Measurements from ENCODE around the gene ZNF507.
"Not testable (repeated sequence)": the region's sequence is repeated elsewhere in the genome, so short reads cannot be mapped to it uniquely, and the experiment has no call there.

Gene ZNF507

GRCh38 chr19:32415669-32416068 lies 70.3 kb downstream of the ZNF507 start:
- ATAC-seq = no peak

DNA sequence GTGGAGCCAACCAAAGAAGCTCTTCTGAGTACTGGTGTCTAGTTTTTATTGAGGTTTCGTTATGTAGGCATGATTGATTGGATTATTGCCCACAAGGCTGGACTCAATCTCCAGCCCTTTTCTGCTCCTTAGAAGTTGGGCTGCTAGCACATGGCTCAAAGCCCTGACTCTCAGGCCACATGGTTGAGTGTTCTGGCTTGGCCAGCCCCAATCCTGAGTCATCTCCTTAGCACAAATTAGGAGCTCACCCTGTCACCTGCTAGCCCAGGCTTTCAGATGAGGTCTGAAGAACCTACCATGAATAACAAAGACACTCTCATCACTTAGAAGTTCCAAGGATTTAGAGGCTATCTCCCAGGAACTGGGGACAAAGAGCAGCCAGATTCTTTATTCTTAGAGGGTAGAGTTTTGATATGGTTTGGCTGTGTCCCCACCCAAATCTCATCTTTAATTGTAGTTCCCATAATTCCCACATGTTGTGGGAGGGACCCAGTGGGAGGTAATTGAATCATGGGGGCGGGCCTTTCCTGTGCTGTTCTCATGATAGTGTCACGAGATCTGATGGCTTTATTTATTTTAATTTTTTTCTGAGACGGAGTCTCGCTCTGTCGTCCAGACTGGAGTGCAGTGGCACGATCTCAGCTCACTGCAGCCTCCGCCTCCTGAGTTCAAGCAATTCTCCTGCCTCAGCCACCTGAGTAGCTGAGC lies 71.5 kb downstream of the ZNF507 start:
- no peak for ATAC-seq

GRCh38 chr19:32418155-32418554 lies 72.7 kb downstream of the ZNF507 start:
- no peak for ATAC-seq

DNA sequence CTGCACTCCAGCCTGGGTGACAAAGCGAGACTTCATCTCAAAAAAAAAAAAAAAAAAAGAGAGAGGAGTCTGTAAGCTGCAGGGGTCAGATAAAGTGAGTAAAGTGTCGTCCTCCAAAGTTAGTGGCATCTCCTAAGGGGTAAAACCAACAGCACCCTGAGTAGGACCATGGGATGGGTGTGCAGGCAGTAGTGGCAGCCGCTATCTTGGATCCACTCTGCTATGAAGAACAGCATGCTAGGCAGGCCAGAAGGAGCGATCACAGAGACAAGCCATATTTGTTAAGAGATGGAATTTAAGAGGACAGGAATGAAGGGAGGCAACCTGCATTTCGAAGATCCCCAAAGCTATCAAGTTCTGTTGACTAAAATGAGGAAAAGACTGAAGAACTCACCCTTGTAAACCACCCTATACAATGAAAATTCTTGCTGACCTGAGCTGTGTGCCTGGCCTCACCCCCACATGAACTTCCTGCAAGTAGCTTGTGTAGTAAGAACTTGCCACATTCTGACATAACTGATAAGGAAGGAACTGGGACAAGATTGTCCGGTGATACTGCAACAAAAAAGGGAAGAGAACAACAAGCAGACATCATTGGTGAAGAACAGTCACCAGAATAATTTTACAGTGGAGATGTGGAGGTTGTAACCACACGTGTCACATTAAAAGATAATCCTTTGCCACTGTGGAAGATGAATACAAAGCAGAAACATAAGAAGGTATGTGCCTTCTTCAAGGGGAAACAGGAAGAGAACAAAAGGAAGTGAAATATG lies 76.4 kb downstream of the ZNF507 start:
- no peak for ATAC-seq

- no peak for ATAC-seq
Observed at GRCh38 chr19:32422435-32422834, 77.0 kb downstream of the ZNF507 start.

- not testable (repeated sequence) for ATAC-seq
Observed at GRCh38 chr19:32423944-32424343, 78.5 kb downstream of the ZNF507 start.

- no peak for ATAC-seq
Observed at GRCh38 chr19:32427536-32427935, 82.1 kb downstream of the ZNF507 start.

DNA sequence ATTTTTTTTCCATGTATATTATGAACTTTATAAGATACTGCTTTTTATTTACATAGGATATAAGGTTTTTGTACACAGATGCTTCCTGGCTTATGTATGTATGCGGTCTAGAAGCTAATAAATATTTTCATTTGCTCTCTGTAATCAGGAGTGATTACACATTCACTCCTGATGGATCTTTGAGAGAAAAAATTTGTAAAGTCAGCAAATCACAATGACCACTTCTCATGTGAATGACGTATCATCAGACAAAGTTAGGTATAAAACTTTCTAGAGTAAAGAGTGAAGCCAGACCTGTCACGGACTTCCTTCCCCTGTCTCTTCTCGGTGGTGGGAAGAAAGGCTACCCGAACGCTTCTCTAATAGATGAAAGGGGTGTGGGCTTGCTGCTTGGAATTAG lies 91.3 kb downstream of the ZNF507 start:
- no peak for ATAC-seq

DNA sequence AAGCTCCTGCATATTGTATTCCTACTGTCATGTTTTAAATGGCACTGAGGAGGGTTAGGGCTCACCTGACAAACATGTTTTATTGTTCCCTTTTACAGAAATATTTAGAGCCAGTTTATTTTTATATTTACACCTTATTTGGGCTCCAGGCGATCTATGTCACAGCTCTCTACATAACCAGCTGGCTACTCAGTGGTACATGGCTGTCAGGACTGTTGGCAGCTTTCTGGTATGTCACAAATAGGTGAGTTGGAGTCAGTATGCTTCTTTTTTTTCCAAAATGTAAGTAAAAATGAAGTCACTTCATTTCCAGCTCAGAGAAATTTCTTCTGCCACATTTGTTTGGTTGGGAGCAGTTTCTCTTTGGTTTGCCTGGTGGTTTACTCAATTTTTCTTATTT lies 91.7 kb downstream of the ZNF507 start:
- no peak for ATAC-seq

Measured in activated CD4-positive, CD25-positive, alpha-beta regulatory T cell treated with anti-CD3 and anti-CD28 coated beads, Interleukin-2, amount 50 U/mL, for 24 hours (primary cell).